ENCODE results near the gene URM1.
"Not testable (repeated sequence)": the region's sequence is repeated elsewhere in the genome, so short reads cannot be mapped to it uniquely, and the experiment has no call there.

URM1 gene

DNA sequence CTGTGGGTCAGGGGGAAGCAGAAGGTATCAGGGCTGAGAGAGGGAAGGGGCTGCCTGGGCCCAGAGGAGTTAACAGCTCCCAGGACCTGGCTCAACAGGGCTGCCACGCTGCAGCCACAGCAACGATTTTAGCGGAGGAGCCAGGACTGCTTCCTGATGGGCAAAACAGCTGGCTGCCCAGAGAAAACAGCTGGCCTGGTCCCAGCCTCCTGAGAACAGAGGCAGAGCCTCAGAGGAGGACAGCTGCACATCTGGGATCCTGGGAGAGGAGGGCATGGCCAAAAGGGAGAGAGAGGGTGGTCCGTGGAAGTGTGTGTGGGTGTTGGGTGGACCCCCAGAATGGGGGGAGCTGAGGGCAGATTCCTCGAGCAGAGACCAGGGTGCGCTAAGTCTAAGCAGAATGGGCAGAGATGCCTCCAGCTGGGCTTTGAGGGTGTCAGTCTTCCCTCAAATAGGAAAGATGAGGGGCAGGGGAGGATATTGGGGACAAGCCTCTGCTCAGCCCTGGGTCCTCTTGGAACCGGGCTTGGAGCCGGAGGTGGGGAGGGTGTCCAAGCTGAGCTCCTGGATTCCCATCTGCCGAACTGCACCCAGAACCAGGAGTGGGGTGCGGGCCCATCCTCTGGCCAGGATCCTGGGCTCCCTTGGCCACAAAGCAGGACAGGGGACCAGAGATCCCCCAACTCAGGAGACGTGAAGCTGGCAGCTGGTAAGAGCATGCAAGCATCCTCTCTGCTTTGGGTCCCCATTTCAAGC is 40.4 kb downstream of the URM1 start:
- DNase-seq: no peak

DNA sequence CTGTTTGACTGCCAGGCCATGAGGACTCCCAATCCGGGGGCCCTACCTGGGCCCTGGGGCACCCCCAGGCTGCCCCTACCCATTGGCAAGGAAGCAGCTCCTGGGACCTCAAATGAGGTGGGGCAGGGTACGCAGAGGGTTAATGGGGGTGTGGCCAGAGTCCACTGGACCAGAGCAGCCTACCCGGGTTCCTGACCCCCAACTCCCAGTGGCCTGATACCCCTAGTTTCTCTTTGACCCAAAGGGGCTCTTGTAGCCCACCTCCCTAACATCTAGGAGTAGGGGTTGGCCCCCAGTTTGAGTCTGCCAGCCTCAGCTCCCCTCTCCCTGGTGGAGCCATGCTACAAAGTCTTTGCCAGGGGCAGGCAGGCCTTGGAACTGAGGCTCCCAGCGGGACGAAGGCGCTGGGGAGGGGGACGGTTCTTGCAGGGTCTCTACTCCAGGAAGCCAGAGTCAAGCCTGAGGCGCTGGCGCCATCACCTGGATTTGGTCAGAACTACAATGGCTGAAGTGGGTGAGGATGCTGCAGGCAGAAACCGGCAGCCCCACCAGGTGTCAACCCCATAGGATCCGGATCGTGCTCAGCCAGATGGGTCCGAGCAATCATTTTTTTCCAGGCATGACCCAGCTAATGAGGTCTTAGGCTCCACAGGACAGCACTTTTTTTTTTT is 41.1 kb downstream of the URM1 start:
- DNase-seq: peak; percentile 44

DNA sequence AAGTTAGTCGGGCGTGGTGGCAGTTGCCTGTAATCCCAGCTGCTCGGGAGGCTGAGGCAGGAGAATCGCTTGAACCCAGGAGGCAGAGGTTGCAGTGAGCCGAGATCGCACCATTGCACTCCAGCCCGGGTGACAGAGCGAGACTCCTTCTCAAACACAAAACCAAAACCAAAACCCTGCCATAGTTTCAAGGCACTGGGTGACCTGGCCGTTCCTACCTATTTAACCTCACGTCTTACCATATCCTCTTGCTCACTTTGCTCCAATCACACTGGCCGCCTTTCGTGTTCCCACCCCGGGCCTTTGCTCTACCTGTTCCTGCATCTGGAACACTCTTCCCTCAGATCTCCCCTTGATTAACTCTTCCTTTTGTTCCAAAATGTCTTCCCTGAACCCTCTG is 42.6 kb downstream of the URM1 start:
- not testable (repeated sequence) for DNase-seq

DNA sequence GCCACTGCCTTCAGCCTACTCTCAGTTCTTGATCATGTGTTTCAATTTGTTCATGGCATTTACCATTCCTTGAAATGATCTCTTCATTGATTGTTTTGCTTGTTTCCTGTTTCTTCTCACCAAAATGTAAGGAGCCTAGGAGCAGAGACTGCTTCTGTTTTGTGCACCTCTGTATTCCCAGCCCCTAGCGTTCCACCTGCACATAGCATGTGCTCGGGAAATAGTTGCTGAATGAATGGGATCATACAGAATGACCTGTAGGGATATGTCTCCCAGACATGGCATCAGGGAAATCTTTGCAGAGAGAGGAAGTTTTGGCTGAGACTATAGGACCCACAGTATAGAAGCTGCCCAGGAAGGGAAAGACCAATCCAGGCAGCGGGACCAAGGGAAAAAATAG is 43.3 kb downstream of the URM1 start:
- DNase-seq: no peak

DNA sequence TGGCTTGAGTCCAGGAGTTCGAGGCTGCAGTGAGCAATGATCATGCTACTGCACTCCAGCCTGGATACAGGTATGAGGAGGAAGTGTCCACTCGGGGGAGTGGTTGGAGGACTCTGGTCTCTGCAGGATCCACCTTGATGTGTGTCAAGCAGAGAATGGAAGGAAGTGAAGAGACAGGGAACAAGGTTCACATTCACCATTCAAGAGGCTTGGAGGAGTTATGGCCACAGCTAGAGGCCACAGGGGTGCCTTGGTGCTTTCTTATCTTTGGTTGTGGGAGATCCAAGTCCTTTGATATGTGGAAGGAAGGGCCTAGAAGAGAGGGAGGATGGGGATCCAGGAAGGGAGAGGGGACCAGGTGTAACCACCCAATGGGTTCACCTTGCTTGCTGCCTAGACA is 44.1 kb downstream of the URM1 start:
- DNase-seq: no peak

DNA sequence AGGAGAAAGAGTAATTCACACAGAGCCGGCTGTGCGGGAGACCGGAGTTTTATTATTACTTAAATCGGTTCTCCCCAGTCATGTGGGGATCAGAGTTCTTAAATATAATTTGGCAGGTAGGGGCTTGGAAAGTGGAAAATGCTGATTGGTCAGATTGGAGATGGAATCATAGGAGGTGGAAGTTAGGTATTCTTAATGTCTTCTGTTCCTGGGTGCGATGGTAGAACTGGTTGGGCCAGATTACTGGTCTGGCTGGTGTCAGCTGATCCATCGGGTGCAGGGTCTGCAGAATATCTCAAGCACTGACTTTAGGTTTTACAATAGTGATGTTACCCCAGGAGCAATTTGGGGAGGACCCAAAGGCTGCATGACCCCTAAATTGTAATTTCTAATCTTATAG is 44.8 kb downstream of the URM1 start:
- DNase-seq: no peak

DNA sequence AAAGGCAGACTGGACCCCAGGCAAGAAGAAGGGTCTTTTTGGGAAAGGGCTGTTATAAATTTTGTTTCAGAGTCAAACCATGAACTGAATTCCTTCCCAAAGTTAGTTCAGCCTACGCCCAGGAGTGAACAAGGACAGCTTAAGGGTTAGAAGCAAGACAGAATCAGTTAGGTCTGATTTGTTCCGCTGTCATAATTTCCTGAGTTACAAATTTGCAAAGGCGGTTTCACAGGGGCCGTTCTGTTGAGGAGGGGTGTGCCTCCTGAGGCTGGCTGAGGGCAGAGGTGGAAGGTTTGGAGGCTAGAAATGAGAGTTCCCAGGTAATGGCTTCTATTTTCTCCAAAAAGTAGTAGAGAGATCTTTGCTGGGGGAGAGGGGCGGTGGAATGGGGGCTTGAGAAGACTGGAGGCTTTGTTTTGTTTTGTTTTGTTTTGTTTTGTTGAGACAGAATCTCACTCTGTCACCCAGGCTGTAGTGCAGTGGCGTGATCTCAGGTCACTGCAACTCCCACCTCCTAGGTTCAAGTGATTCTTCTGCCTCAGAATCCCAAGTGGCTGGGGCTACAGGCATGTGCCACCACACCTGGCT is 45.4 kb downstream of the URM1 start:
- DNase-seq: no peak

DNA sequence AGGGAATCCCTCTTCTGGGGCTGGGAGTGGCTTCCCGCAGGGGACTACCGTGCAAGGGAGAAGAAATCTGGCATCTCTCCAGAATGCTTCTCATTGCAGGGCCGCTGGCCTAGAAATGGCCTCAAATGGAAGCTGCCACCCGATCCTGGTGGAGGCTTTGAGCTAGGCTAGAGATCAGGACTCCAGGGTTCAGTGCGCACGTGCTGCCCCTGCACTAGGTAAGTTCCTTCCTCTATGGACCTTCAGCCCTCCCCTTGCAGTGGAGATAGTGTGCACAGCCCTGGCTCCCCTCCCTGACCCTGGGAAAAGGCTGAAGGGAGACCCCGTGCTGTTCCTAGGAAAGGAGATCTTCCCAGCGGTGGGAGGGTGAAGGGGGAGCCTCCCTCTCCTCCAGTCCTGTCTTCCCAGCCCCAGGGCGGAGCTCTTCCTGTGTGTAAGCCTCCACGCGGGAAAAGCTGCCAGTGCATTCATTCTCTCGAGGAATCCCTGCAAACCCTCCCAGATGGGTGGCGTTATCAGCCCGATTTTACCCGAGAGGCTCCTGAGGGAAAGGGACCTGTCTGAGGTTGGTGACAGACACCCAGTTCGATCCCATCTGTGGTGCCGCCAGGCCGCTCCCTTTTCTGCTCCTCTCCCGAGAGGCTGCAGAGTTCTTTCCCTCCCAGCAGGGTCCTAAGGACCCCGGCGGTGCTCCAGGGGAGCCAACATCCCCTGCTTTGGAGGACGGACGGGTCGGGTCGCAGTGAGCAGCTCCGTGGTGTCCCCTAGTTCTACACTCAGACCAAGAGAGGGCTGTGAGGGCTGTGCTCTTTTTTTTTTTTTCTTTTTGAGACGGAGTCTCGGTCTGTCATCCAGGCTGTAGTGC is 48.1 kb downstream of the URM1 start:
- no peak for DNase-seq

DNA sequence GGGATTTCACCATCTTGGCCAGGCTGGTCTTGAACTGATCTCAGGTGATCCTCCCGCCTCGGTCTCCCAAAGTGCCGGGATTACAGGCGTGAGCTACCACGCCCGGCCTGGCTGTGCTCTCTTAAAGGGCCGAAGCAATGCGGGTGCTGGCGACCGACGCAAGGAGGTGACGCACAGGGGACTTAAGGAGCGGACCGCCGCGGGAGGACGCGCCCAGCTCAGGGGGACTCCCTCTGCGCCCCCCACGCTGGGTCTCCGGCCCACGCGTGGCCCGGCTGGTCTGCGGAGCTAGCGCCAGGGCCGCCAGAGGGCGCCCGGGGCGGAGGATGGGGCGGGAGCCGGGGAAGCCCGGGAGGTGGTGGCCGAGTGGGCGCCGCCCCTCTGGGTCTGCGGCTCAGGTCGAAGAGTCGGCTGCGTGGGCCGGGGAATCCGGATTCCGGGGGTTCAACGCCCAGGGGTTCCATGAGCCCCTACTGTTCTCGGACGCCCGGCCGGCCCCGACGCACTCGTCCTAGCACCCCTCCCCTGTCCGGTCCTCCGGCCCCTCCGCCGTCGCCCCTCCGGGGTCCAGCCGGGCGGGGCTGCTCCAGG is 49.0 kb downstream of the URM1 start:
- DNase-seq: peak; percentile 69

DNA sequence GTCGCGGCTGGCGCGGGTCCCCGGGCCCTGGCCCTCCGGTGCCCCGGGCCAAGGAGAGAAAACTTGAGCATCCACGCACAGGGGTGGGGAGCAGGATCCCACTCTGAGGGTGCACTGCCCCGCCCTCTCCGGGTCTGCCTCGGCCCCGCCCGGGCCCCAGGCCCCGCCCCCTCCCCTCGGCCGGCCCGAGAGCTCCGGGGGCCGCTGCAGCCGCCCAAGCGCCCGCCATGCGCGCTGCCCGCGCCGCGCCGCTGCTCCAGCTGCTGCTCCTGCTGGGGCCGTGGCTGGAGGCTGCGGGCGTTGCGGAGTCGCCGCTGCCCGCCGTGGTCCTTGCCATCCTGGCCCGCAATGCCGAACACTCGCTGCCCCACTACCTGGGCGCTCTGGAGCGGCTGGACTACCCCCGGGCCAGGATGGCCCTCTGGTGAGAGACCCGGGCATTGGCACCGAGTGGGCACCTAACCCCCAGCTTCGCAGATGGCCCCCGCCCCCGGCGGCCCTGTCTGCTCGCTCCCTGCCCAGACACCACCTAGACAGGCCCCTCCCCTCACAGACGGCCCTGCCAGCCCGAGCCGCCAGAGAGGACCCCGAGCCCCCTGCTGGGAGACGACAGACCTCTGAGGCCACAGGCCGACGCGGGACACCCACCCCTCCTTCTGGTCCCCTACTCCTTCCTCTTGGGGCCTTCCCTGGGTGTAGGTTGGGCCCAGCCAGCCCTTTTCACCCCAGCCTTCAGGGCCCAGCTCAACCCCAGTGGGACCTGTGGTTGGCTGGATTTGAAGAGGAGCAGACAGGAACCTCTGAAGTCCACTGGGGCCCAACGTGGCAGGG is 49.7 kb downstream of the URM1 start, which contains the start of gene CERCAM:
TSS of gene CERCAM (plus strand) at position 207 of the 831 bp plus-strand sequence. CDS start at position 228, 21 bp downstream.
- DNase-seq: peak; percentile 51

DNA sequence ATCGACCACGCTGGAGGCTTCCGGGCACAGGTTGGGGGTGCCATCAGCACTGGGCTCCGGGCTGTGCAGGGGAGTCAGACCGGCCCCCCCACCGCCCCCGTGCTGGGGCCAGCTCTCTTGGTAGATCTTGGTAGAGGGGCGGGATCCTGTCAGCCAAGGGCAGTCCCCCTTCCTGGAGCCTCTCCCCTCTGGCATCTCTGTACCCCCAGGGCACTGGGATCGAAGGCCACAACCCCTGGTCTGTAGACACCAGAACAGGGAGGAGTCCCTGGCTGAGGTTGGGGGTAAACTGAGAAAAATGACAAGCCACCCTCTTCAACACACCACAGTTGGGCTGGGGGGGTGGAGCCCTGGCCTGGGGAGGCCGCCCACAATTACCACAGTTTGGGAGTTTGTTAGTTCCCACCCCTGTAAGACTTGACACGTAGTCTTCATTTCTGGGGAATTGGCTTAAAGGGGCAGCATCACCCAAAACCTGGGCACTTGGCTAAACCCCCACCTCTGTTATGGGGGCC is 50.4 kb downstream of the URM1 start:
- no peak for DNase-seq

DNA sequence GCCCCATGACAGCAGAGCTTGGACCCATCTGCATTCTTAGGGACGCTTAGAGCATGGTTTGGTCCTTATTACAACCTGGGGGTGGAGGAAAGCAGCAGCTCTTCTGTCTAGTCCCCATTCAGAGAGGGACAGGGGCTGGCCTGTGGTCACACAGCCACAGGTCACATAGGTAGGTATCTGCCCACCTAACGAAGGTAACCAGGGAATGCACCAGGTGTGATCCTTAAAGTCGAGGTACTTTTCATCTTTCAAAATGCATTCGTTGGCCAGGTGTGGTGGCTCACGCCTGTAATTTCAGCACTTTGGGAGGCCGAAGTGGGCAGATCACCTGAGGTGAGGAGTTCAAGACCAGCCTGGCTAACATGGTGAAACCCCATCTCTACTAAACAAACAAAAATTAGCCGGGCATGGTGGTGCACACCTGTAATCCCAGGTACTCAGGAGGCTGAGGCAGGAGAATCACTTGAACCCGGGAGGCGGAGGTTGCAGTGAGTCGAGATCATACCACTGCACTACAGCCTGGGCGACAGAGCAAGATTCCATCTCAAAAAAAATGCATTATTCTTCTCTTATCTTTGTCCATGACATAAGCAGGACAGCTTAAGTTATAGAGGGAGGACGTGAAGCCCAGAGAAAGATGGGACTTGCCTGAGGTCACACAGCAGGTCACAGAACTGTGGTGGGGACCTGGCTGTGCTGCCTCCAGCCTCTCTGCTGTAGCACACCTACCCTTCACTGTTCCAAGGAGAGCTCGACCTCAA is 51.0 kb downstream of the URM1 start:
- not testable (repeated sequence) for DNase-seq

DNA sequence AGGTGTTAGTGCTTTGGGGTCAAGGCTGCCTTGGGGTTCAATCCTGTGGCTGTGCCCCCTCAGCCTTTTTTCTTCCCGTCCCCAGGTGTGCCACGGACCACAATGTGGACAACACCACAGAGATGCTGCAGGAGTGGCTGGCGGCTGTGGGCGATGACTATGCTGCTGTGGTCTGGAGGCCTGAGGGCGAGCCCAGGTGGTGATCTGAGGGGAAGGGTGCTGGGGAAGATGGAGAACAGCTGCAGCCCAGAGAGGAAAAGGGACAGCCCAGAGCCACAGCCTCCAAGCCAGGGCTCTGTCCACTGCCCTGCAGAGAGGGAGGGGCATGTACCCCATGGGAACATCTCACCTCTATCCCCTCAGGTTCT is 51.6 kb downstream of the URM1 start:
- no peak for DNase-seq

DNA sequence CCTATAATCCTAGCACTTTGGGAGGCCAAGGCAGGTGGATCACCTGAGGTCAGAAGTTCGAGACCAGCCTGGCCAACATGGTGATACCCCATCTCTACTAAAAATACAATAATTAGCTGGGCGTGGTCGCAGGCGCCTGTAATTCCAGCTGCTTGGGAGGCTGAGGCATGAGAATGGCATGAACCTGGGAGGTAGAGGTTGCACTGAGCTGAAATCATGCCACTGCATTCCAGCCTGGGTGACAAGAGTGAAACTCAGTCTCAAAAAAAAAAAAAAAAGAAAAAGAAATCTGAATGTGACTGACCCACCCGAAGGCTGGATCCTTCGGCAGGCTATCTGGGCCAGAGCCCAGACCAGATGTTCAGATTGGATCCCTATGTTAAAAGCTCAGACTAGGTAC is 52.2 kb downstream of the URM1 start:
- not testable (repeated sequence) for DNase-seq

DNA sequence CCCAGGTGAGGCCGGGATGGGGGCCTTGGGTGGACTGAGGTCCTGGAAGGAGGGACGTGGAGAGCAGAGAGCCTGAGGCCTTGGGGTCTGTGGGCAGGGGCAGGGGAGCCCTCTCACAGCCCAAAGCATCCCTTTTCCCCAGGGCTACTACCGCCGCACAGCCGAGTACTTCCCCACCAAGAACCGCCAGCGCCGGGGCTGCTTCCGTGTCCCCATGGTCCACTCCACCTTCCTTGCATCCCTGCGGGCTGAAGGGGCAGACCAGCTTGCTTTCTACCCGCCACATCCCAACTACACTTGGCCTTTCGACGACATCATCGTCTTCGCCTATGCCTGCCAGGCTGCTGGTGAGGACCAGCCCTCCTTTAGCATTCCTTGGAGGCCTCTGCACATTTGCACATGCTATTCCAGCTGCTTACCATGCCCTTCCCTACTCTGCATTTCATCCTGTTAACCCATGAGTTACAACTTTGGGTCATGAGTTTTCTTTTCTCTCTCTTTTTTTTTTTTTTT is 53.1 kb downstream of the URM1 start:
- DNase-seq: no peak

DNA sequence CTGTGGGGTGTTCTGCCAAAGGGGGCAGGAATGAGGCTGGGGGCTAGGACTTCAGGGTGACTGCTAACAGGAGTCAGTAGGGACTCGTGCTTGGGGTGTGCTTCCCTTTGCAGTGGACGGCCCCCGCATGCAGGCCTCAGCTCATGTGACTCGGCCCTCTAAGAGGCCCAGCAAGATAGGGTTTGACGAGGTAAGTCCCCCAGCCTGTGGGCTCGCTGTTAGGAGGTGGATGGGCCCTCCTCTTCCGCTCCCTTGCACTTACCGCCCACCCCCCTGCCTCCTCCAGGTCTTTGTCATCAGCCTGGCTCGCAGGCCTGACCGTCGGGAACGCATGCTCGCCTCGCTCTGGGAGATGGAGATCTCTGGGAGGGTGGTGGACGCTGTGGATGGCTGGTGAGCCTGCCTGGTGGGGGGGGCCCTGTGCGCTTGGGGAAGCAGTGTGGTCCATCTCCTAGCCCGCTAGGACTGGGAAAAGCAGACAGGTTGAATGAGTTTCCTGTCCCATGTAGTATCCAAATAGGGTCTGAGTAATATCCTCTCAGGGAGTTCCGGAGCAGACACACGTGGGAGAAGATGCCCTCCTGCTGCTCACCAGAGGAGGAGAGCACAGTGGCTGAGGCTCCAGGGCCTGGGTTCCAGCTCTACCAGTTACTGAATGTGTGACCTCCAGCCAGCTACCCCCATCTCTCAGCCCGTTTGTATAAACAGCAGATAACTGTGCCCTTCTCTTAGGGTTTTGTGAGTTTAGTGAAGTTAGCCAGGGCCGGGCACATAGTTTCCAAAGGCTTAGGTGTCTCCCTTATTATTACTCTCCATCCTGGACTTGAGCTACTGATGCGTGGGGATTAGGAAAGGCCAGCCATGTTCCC is 57.7 kb downstream of the URM1 start:
- no peak for DNase-seq

DNA sequence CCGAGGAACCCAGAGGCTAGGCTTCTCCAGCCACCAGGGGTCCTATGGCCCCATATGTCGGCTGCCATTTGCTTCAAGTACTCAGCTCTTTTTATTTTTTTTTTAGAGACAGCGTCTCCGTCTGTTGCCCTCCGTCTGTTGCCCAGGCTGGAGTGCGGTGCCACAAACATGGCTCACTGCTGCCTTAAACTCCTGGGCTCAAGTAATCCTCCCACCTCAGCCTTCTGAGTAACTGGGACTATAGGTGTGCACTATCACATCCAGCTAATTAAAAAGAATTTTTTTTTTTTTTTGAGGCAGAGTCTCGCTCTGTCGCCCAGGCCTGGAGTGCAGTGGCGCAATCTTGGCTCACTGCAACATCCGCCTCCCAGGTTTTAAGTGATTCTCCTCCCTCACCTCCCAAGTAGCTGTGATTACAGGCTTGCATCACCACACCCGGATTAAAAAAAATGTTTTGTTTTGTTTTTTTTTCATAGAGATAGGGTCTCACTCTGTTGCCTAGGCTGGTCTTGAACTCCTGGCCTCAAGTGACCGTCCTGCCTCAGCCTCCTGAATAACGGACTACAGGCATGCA is 58.4 kb downstream of the URM1 start:
- no peak for DNase-seq

DNA sequence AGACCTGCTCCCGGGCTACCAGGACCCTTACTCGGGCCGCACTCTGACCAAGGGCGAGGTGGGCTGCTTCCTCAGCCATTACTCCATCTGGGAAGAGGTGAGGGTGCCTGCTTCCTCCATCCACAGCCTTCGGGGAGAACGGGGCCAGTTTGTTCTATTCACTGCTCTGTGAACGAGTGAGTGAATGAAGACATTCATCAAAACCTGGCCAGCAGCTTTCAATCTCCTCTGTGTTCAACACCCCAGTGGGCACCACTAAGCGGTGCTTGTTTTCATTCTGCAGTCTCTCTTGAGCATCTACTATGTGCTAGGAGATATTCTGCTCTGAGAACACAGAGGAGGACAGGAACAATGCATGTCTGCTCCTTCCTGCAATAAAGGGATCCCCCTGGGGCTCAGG is 60.0 kb downstream of the URM1 start:
- DNase-seq: no peak

DNA sequence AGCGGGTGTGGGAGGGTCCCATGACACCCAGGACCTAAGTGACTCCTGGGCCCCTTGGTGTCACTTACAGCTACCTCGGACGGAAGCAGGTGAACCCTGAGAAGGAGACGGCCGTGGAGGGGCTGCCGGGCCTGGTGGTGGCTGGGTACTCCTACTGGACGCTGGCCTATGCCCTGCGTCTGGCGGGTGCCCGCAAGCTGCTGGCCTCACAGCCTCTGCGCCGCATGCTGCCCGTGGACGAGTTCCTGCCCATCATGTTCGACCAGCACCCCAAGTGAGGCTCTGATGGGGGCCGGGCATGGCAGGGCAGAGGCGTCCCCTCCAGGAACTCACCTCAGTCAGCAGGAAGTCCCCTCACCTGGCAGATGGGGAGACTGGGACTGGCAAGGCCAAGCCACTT is 63.2 kb downstream of the URM1 start:
- DNase-seq: no peak

All from stimulated activated CD4-positive, alpha-beta T cell treated with anti-CD3 and anti-CD28 coated beads, Interleukin-4, amount 100 ng/mL, for 1 hour (primary cell).